Measurements from ENCODE around the gene IL13RA1. TPM values are rescaled to one million over a fixed set of nuclear protein-coding genes. Genes with fewer than 3 reads are reported as not detected.

Gene IL13RA1
- total RNA-seq, 4 donors from 2014 or later = 20.8 to 25.0 (median 22.9) TPM

- Histone ChIP-seq H3K27ac (no peak overlapping the region), H3K36me3 (no peaks in the 10 kb centered on the region), H3K4me3 (no peak overlapping the region), H3K27me3 (no peaks in the 10 kb centered on the region), H3K9me3 (no peaks in the 10 kb centered on the region), H3K4me1 (no peaks in the 10 kb centered on the region)
- no peak for ATAC-seq
- DNase-seq = no peak
- in situ Hi-C loops (cut with MboI; ENCODE audit: low sequenced_read_pairs in 4 of 4) = no loop called here
- TF ChIP-seq CTCF (IDR thresholded peaks at IDR 0.05 in 4 of 5, conservative IDR thresholded peaks at IDR 0.05 in 1 of 5) = no peak
- no peak for TF ChIP-seq POLR2A (IDR thresholded peaks at IDR 0.05)
- intact Hi-C loops (cut with DNase I; ENCODE audit: low total_unique reads) = no loop called here
Observed at GRCh38 chrX:118688935-118689334, 38.5 kb upstream of the IL13RA1 start.

DNA sequence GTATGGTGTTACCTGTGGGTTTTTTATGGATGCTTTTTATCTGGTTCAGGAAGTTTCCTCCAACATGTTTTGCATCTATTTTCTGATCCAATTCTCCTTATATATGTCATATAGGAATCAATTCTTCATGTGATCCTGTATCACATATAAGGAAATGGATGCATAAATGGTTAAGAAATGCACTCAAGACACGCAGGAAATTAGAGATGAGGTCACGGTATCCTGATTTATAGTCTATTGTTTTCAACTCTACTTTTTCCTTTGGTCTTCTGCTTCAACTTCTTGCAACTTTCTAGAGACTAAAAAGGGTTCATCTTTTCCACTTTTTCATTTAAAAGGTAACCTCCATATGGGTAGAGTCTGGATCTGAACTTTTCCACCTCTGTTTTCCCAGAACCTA lies 33.6 kb upstream of the IL13RA1 start:
- no peak for ATAC-seq

DNA sequence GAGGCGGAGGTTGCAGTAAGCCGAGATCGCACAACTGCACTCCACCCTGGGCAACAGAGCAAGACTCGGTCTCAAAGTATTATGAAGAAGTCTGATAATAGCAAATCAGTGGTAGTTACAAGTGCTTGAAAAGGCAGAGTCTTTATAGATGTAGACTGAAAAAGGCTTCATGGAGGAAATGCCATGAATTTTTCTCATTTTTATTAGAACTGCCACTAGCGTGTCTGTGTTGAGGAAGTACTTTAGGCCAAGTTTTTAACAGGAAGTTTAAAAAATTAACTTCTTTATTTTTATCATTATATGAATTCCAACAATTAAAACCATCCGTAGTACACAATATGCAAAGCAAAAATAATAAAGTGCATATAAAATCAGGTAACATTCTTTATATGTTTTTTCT lies 32.8 kb upstream of the IL13RA1 start:
- no peak overlapping the region for H3K27ac ChIP-seq
- intact Hi-C loops (cut with DNase I; ENCODE audit: low total_unique reads) = no loop called here
- no peak for TF ChIP-seq POLR2A (IDR thresholded peaks at IDR 0.05)
- TF ChIP-seq CTCF (IDR thresholded peaks at IDR 0.05 in 4 of 5, conservative IDR thresholded peaks at IDR 0.05 in 1 of 5) = no peak
- no peak for DNase-seq
- no peaks in the 10 kb centered on the region for H3K9me3 ChIP-seq
- no peaks in the 10 kb centered on the region for H3K4me1 ChIP-seq
- no peaks in the 10 kb centered on the region for H3K27me3 ChIP-seq
- ATAC-seq = no peak
- H3K36me3 ChIP-seq = no peaks in the 10 kb centered on the region
- in situ Hi-C loops (cut with MboI; ENCODE audit: low sequenced_read_pairs in 4 of 4) = no loop called here
- H3K4me3 ChIP-seq = no peak overlapping the region

More for the DNA sequence above, 33.6 kb upstream of the IL13RA1 start:
- no peak for DNase-seq
- no peak overlapping the region for H3K4me3 ChIP-seq
- TF ChIP-seq CTCF (IDR thresholded peaks at IDR 0.05 in 4 of 5, conservative IDR thresholded peaks at IDR 0.05 in 1 of 5) (no peak), POLR2A (IDR thresholded peaks at IDR 0.05) (no peak)
- no peaks in the 10 kb centered on the region for H3K9me3 ChIP-seq
- H3K4me1 ChIP-seq = no peaks in the 10 kb centered on the region
- H3K27me3 ChIP-seq = no peaks in the 10 kb centered on the region
- no peak overlapping the region for H3K27ac ChIP-seq
- in situ Hi-C loops (cut with MboI; ENCODE audit: low sequenced_read_pairs in 4 of 4) = no loop called here
- intact Hi-C loops (cut with DNase I; ENCODE audit: low total_unique reads) = no loop called here
- H3K36me3 ChIP-seq = no peaks in the 10 kb centered on the region

- no peaks in the 10 kb centered on the region for H3K4me1 ChIP-seq
- no peaks in the 10 kb centered on the region for H3K27me3 ChIP-seq
- no peak overlapping the region for H3K27ac ChIP-seq
- DNase-seq (no peak), ATAC-seq (no peak)
- no peak overlapping the region for H3K4me3 ChIP-seq
- no peak for TF ChIP-seq POLR2A (IDR thresholded peaks at IDR 0.05)
- no peak for TF ChIP-seq CTCF (IDR thresholded peaks at IDR 0.05 in 4 of 5, conservative IDR thresholded peaks at IDR 0.05 in 1 of 5)
- intact Hi-C loops (cut with DNase I; ENCODE audit: low total_unique reads) = no loop called here
- in situ Hi-C loops (cut with MboI; ENCODE audit: low sequenced_read_pairs in 4 of 4) = no loop called here
- no peaks in the 10 kb centered on the region for H3K36me3 ChIP-seq
- no peaks in the 10 kb centered on the region for H3K9me3 ChIP-seq
Observed at GRCh38 chrX:118698516-118699170, 28.8 kb upstream of the IL13RA1 start.

DNA sequence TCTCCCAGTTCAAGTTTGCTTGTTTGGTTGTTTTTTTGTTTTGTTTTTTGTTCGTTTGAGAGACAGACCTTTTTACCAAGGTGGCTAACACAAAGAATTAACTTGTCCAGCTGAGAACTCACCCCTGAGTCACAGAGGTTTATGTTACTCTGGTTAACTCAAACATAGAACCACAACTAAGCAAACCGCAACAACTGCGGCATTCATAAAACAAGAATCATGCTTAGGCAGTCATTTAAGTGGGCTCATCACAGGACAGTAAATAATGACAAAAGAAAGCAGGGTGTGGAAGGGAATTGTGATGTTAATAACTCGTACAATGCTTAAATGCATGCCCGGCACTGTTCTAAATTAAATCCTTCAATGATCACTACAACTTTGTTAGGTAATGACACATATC lies 24.7 kb upstream of the IL13RA1 start:
- ATAC-seq = no peak

More for the DNA sequence above, 24.7 kb upstream of the IL13RA1 start:
- H3K27ac ChIP-seq = no peak overlapping the region
- H3K36me3 ChIP-seq = no peaks in the 10 kb centered on the region
- intact Hi-C loops (cut with DNase I; ENCODE audit: low total_unique reads) = loop anchor here (10.0 kb wide), 1 partner anchor 58 kb away; no protein-coding TSS in a partner anchor
- TF ChIP-seq POLR2A (IDR thresholded peaks at IDR 0.05) (no peak), CTCF (IDR thresholded peaks at IDR 0.05 in 4 of 5, conservative IDR thresholded peaks at IDR 0.05 in 1 of 5) (no peak)
- no peaks in the 10 kb centered on the region for H3K9me3 ChIP-seq
- in situ Hi-C loops (cut with MboI; ENCODE audit: low sequenced_read_pairs in 4 of 4) = no loop called here
- no peak overlapping the region for H3K4me3 ChIP-seq
- DNase-seq = no peak
- H3K4me1 ChIP-seq = no peaks in the 10 kb centered on the region
- H3K27me3 ChIP-seq = no peaks in the 10 kb centered on the region
